Adrenal gland (tissue), 12 donors: Measurements from ENCODE around the gene ERICH3. TPM values are rescaled to one million over a fixed set of nuclear protein-coding genes. Genes with fewer than 3 reads are reported as not detected.

ENCODE experiments used
- DNase-seq, 7 donors: peaks; one replicate each; pipeline ENCODE4 v3.0.0-alpha.2; 2019 to 2020
- H3K27ac ChIP-seq, 5 donors: fragments of 200-600 bp; sonication (generic) in 4 of 5; 1 replicate in 3 of 5; 2 replicates in 2 of 5; pipeline versions ENCODE4 v1.5.1 to v1.8.0; 2016 to 2020; ENCODE audit warnings: mild to moderate bottlenecking in 1 of 5
- H3K27me3 ChIP-seq: fragments of 200-600 bp; 2 replicates; pipeline ENCODE4 v1.8.0; 2021
- H3K36me3 ChIP-seq, 2 donors: fragments of 200-600 bp; replicated peaks in 1 of 2; 1 replicate in 1 of 2; 2 replicates in 1 of 2; pipeline versions ENCODE4 v1.5.1 to v1.8.0; 2018 to 2022
- H3K4me1 ChIP-seq, 2 donors: fragments of 200-600 bp; replicated peaks in 1 of 2; 1 replicate in 1 of 2; 2 replicates in 1 of 2; pipeline versions ENCODE4 v1.5.1 to v1.8.0; 2018 to 2021
- H3K4me3 ChIP-seq, 4 donors: fragments of 200-600 bp; sonication (generic) in 3 of 4; one replicate each; pipeline ENCODE4 v1.5.1; 2016 to 2018
- H3K9me3 ChIP-seq, 3 donors: fragments of 200-600 bp; sonication (generic) in 1 of 3; replicated peaks in 1 of 3; 1 replicate in 2 of 3; 2 replicates in 1 of 3; pipeline versions ENCODE4 v1.5.1 to v1.8.0; 2016 to 2021
- POLR2A ChIP-seq, 2 donors: fragments of 450-650 bp; IDR thresholded peaks; one replicate each; pipeline ENCODE4 v1.6.1; 2017; ENCODE audit warnings: antibody characterized with exemption in 2 of 2, mild to moderate bottlenecking in 2 of 2, moderate library complexity in 1 of 2
- WGBS, 4 donors: extraction: QIAGEN DNeasy Blood & Tissue Kit in 2 of 4; methylation state at CpG; one replicate each; pipeline versions ENCODE4 v1.1.5 to v1.1.7; 2013 to 2017; 5-methylcytosine and 5-hydroxymethylcytosine counted together
- intact Hi-C, 2 donors: fragments of 100-400 bp; cut with DNase I; formaldehyde crosslinking; loops; one replicate each; pipeline versions ENCODE4 v1.14.1 to v1.15.0; 2022 to 2023
- polyA plus RNA-seq, 3 donors: library from polyadenylated mRNA; stranded (reverse); fragments of 200-250 nt in 2 of 3; fragments of 350-450 nt in 1 of 3; fragmentation: Illumina TruSeq in 1 of 3; extraction: RNeasy Lipid Tissue Mini Kit (QIAGEN cat#74804) in 1 of 3; gene quantifications; one replicate each; pipeline ENCODE4 v1.2.3, GENCODE V29; 2013 to 2014
- total RNA-seq, 9 donors: library from RNA; depleted of rRNA in 4 of 9; stranded (reverse); fragments of >200 nt in 4 of 9; fragments of 120-200 nt in 1 of 9; fragmentation: NEBNext Ultra II Directional in 1 of 9; extraction: Animal tissue kit (Norgen Biotek cat#: 25700) in 1 of 9; gene quantifications; one replicate each; pipeline versions ENCODE4 v1.1.0 to v1.2.4, GENCODE V29; 2013 to 2023
- TF ChIP-seq, protein P1 (sequence below), 6 experiments: fragments of 450-650 bp in 4 of 6; fragments of 200-600 bp in 2 of 6; sonication (generic) in 1 of 6; IDR thresholded peaks; 1 replicate in 5 of 6; 2 replicates in 1 of 6; pipeline versions ENCODE4 v1.5.1 to v1.8.0; 2016 to 2021; ENCODE audit warnings: antibody characterized with exemption in 6 of 6, mild to moderate bottlenecking in 2 of 6, moderate library complexity in 1 of 6
- donor health status: healthy with polysubstance abuse.
- donor health status: Bipolar disorder and iron deficiency.
- donor health status: DM: yes; HTN: yes; CAD: no.
- donor health status: DM: no; HTN: no; CAD: no.
- donor health status: DM: no; HTN: no; CAD: no.
- donor health status: DM: yes; HTN: yes; CAD: no.

ERICH3 gene
- total and polyA plus RNA-seq, 12 donors, result 0.09 to 9.6 (median 1.1) TPM; not detected in 1

DNA sequence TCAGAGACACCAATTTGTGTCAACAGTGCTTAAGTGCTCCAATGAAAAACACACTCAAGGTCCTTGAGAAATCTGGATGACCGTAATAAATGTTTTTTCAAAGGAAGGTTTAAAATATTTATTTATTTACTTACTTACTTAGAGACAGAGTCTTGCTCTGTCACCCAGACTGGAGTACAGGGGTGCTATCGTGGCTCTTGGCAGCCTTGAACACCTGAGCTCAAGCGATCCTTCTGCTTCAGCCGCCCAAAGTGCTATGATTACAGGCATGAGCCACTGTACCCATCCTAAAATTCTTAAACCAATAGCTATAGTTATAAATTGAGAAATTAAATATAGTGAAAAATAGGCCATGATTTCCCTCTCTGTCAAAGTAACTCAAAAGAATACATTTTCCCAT lies 17.3 kb upstream of the ERICH3 start:
- H3K9me3 ChIP-seq, result no peaks in the 10 kb centered on the region
- H3K4me3 ChIP-seq, result no peak overlapping the region
- intact Hi-C loops, result no loop called here
- no peaks in the 10 kb centered on the region for H3K4me1 ChIP-seq
- 77 to 87% (median 83%) methylated on average over 4 of the region's 4 CpGs for whole genome bisulfite sequencing, 4 donors
- H3K27me3 ChIP-seq, result no peaks in the 10 kb centered on the region
- no peak overlapping the region for H3K27ac ChIP-seq
- no peaks in the 10 kb centered on the region for H3K36me3 ChIP-seq
- TF ChIP-seq, protein P1, sequence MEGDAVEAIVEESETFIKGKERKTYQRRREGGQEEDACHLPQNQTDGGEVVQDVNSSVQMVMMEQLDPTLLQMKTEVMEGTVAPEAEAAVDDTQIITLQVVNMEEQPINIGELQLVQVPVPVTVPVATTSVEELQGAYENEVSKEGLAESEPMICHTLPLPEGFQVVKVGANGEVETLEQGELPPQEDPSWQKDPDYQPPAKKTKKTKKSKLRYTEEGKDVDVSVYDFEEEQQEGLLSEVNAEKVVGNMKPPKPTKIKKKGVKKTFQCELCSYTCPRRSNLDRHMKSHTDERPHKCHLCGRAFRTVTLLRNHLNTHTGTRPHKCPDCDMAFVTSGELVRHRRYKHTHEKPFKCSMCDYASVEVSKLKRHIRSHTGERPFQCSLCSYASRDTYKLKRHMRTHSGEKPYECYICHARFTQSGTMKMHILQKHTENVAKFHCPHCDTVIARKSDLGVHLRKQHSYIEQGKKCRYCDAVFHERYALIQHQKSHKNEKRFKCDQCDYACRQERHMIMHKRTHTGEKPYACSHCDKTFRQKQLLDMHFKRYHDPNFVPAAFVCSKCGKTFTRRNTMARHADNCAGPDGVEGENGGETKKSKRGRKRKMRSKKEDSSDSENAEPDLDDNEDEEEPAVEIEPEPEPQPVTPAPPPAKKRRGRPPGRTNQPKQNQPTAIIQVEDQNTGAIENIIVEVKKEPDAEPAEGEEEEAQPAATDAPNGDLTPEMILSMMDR (IDR thresholded peaks at IDR 0.05), result no peak
- TF ChIP-seq POLR2A (IDR thresholded peaks at IDR 0.05), result no peak
- DNase-seq, result no peak

DNA sequence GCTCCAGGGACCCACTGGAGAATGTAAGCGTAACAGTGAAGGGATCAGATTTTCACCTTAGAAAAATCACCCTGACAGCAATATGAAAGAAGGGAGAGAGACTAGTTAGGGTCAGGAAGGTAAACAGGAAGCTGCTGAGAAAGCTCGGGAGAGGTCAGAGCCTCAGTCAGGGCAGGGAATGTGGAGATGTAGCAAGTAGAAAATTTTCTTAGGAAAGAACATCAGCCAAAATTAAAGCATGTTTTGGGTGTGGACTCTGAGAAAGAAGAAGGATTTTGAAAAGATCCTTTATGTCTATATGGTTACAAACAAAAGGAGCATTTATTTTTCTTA lies 16.7 kb upstream of the ERICH3 start:
- WGBS, 4 donors, result 1 to 21% (median 11%) methylated on average over 2 of the region's 2 CpGs
- intact Hi-C loops, result no loop called here
- TF ChIP-seq, protein P1 (IDR thresholded peaks at IDR 0.05), result no peak
- TF ChIP-seq POLR2A (IDR thresholded peaks at IDR 0.05), result no peak

DNA sequence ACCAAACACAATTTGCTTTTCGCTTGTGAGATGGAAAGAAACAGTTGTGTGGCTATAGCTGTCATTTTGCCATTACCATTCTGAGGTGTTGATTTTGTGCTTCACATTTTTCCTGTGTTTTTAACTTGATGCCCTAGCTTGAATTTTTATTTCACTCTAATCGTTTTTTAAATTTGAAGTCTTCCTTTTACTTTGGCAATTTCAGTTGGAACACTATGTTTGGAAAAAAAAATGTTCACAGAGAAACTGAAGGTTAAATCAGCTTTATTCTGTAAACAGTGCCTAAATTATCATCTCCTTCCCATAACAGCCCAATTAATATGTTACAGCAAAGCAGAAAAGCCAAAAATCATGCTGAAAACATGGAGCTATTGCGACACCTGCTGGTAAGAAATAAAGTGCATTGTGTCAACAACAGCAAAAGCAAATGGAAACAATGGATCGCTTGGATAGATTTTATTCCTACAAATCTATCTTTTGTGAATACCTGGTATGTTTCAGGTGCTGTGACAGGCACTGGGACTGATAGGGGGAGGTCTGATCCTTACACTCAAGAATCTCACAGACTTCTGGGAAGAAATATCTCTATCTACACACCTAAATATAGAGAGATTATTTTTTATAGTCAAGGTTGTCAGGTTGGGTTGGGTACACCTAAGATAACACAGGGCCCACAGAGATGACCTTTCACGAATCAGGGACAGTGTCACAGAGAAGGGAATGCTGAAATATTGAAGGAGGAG lies 16.2 kb upstream of the ERICH3 start:
- H3K27ac ChIP-seq, result no peak overlapping the region
- peak; percentile 23 to 79 (median 53) for DNase-seq

More for the DNA sequence above, 16.7 kb upstream of the ERICH3 start:
- H3K9me3 ChIP-seq, result no peaks in the 10 kb centered on the region
- no peaks in the 10 kb centered on the region for H3K4me1 ChIP-seq
- no peak for DNase-seq
- no peaks in the 10 kb centered on the region for H3K27me3 ChIP-seq
- no peak overlapping the region for H3K4me3 ChIP-seq
- H3K36me3 ChIP-seq, result no peaks in the 10 kb centered on the region
- H3K27ac ChIP-seq, result no peak overlapping the region

DNA sequence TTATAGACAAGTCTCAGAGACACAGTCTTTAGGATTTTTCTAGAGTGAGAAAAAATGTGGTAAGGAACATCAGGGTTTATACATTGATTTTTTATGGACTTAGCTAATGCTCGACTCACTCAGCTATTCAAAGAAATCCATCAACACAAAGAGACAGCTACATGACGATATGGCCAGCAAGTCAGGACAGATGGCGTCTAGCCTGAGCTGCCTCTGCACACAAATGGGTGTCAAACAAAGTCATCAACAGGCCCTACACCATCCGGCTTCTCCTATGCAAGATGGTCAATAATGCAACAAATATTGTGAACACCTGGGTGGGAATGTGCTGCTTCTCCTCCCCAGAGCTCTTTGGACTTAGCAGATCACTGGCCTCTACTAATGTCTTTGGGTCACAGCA lies 13.3 kb upstream of the ERICH3 start:
- TF ChIP-seq, protein P1 (IDR thresholded peaks at IDR 0.05), result no peak
- TF ChIP-seq POLR2A (IDR thresholded peaks at IDR 0.05), result no peak
- no peaks in the 10 kb centered on the region for H3K9me3 ChIP-seq
- no peak overlapping the region for H3K4me3 ChIP-seq
- intact Hi-C loops, result no loop called here
- DNase-seq, result no peak
- H3K4me1 ChIP-seq, result no peaks in the 10 kb centered on the region
- no peaks in the 10 kb centered on the region for H3K27me3 ChIP-seq
- no peaks in the 10 kb centered on the region for H3K36me3 ChIP-seq
- no peak overlapping the region for H3K27ac ChIP-seq
- WGBS, 4 donors, result 81 to 87% (median 83%) methylated on average over 4 of the region's 4 CpGs

More for the DNA sequence above, 16.2 kb upstream of the ERICH3 start:
- 23 to 26% (median 25%) methylated on average over 5 of the region's 5 CpGs for WGBS, 4 donors
- Histone ChIP-seq H3K4me1 (no peaks in the 10 kb centered on the region), H3K4me3 (no peak overlapping the region), H3K9me3 (no peaks in the 10 kb centered on the region), H3K27me3 (no peaks in the 10 kb centered on the region), H3K36me3 (no peaks in the 10 kb centered on the region)
- intact Hi-C loops, result no loop called here
- no peak for TF ChIP-seq POLR2A (IDR thresholded peaks at IDR 0.05)
- TF ChIP-seq, protein P1 (IDR thresholded peaks at IDR 0.05), result peak; percentile 58 to 81 (median 78)
